MCF 10A (cell line): ENCODE measurements around the gene PCSK5. TPM values are rescaled to one million over a fixed set of nuclear protein-coding genes. Genes with fewer than 3 reads are reported as not detected.

Experiments
- BruUV-seq: library from RNA; stranded (reverse); fragments of 400-500 nt; replicated peaks from 2 replicates; lab custom pipeline; 2021; lab: Mats Ljungman, UMichigan
- CTCF ChIA-PET: fragments of 300-600 bp; sonication (Branson Sonifier 250); formaldehyde crosslinking; extraction: SDS; loops from one replicate; lab custom pipeline; 2021; ENCODE audit warnings: antibody characterized with exemption, inconsistent platforms; lab: Yijun Ruan, JAX
- POLR2A ChIA-PET: fragments of 300-600, 350-650 bp; sonication (Branson Sonifier 250); formaldehyde crosslinking; extraction: SDS; loops from one replicate; lab custom pipeline; 2020; ENCODE audit warnings: antibody characterized with exemption, inconsistent platforms; lab: Yijun Ruan, JAX
- DNase-seq: peaks from one replicate; pipeline ENCODE4 v3.0.0-alpha.2; 2018; ENCODE audit not compliant: unreplicated experiment
- H3K27ac Mint-ChIP-seq: one replicate; pipeline ENCODE4 v1.8.0; 2022; ENCODE audit warnings: mild to moderate bottlenecking, low read depth, mixed read lengths; ENCODE audit not compliant: unreplicated experiment
- H3K27me3 Mint-ChIP-seq: one replicate; pipeline ENCODE4 v1.8.0; 2022; ENCODE audit warnings: mixed read lengths; ENCODE audit not compliant: insufficient read depth, unreplicated experiment
- H3K36me3 Mint-ChIP-seq: one replicate; pipeline ENCODE4 v1.8.0; 2022; ENCODE audit warnings: mild to moderate bottlenecking, moderate library complexity, mixed read lengths; ENCODE audit not compliant: insufficient read depth, unreplicated experiment
- H3K4me1 Mint-ChIP-seq: one replicate; pipeline ENCODE4 v1.8.0; 2022; ENCODE audit warnings: mixed read lengths; ENCODE audit not compliant: insufficient read depth, unreplicated experiment
- H3K4me3 Mint-ChIP-seq: one replicate; pipeline ENCODE4 v1.8.0; 2022; ENCODE audit warnings: mild to moderate bottlenecking, moderate library complexity, mixed read lengths; ENCODE audit not compliant: unreplicated experiment
- H3K9me3 Mint-ChIP-seq: one replicate; pipeline ENCODE4 v1.8.0; 2022; ENCODE audit warnings: mixed read lengths; ENCODE audit not compliant: unreplicated experiment
- CTCF ChIP-seq: fragments of 200-600 bp; IDR thresholded peaks from one replicate; pipeline ENCODE4 v1.8.0; 2022; ENCODE audit warnings: antibody characterized with exemption, mild to moderate bottlenecking; ENCODE audit not compliant: unreplicated experiment
- intact Hi-C: fragments of 100-400 bp; cut with micrococcal nuclease; formaldehyde crosslinking; loops from 2 replicates; pipeline ENCODE4 v1.14.1; 2022
- total RNA-seq: library from RNA; stranded (reverse); gene quantifications from 2 replicates; pipeline ENCODE4 v1.2.3, GENCODE V29; 2022

The PCSK5 gene
- total RNA-seq, 1 experiment from 2014 or later = not detected

- Mint-ChIP-seq H3K4me3 (no peak overlapping the region), H3K4me1 (no peaks in the 10 kb centered on the region), H3K27me3 (no peaks in the 10 kb centered on the region), H3K27ac (no peak overlapping the region), H3K36me3 (no peaks in the 10 kb centered on the region), H3K9me3 (peaks cover 19% of the 10 kb centered on the region)
- ChIA-PET CTCF (interaction anchor here (0.6 kb wide), 1 partner anchor 52 kb away, joined by 3 read pairs; no protein-coding TSS in a partner anchor), POLR2A (interaction anchor here (0.6 kb wide), 1 partner anchor 256 kb away, joined by 3 read pairs; no protein-coding TSS in a partner anchor)
- DNase-seq = no peak
- intact Hi-C loops = no loop called here
- BruUV-seq = no TSS peak
- no peak for TF ChIP-seq CTCF
Observed at GRCh38 chr9:75965231-75965630, 74.8 kb downstream of the PCSK5 start.

GRCh38 chr9:75967556-75967955 is 77.1 kb downstream of the PCSK5 start:
- H3K4me1 Mint-ChIP-seq = no peaks in the 10 kb centered on the region
- no peak overlapping the region for H3K27ac Mint-ChIP-seq
- no peaks in the 10 kb centered on the region for H3K27me3 Mint-ChIP-seq
- CTCF ChIA-PET = no interaction called here
- H3K4me3 Mint-ChIP-seq = no peak overlapping the region
- POLR2A ChIA-PET = no interaction called here
- no peaks in the 10 kb centered on the region for H3K36me3 Mint-ChIP-seq
- no peak for TF ChIP-seq CTCF
- BruUV-seq = no TSS peak
- H3K9me3 Mint-ChIP-seq = peaks cover 14% of the 10 kb centered on the region
- intact Hi-C loops = no loop called here
- no peak for DNase-seq

- Mint-ChIP-seq H3K4me1 (no peaks in the 10 kb centered on the region), H3K27ac (no peak overlapping the region), H3K9me3 (peaks cover 8% of the 10 kb centered on the region), H3K36me3 (no peaks in the 10 kb centered on the region), H3K4me3 (no peak overlapping the region), H3K27me3 (no peaks in the 10 kb centered on the region)
- CTCF ChIA-PET = no interaction called here
- DNase-seq = no peak
- intact Hi-C loops = no loop called here
- BruUV-seq = no TSS peak
- TF ChIP-seq CTCF = no peak
- POLR2A ChIA-PET = no interaction called here
Observed at GRCh38 chr9:75974016-75974766, 83.7 kb downstream of the PCSK5 start.

- no peak overlapping the region for H3K4me3 Mint-ChIP-seq
- BruUV-seq = no TSS peak
- intact Hi-C loops = no loop called here
- H3K36me3 Mint-ChIP-seq = no peaks in the 10 kb centered on the region
- CTCF ChIA-PET = no interaction called here
- H3K4me1 Mint-ChIP-seq = no peaks in the 10 kb centered on the region
- DNase-seq = no peak
- peaks cover 8% of the 10 kb centered on the region for H3K9me3 Mint-ChIP-seq
- POLR2A ChIA-PET = no interaction called here
- H3K27me3 Mint-ChIP-seq = no peaks in the 10 kb centered on the region
- H3K27ac Mint-ChIP-seq = no peak overlapping the region
- TF ChIP-seq CTCF = no peak
Observed at GRCh38 chr9:75975071-75975470, 84.6 kb downstream of the PCSK5 start.
